ENCODE data around the gene MTPN. TPM values are rescaled to one million over a fixed set of nuclear protein-coding genes. Genes with fewer than 3 reads are reported as not detected.

The MTPN gene
- total RNA-seq, 1 donor from 2014 or later, result 67.9 TPM

GRCh38 chr7:135901585-135902540 is 75.3 kb downstream of the MTPN start:
- no peaks in the 10 kb centered on the region for H3K36me3 ChIP-seq
- H3K27me3 ChIP-seq (ENCODE audit: low read depth), result no peaks in the 10 kb centered on the region

GRCh38 chr7:135900065-135900546 is 77.1 kb downstream of the MTPN start:
- no peaks in the 10 kb centered on the region for H3K4me1 ChIP-seq
- no peaks in the 10 kb centered on the region for H3K27me3 ChIP-seq (ENCODE audit: low read depth)
- no peaks in the 10 kb centered on the region for H3K36me3 ChIP-seq
- TF ChIP-seq, protein P1, sequence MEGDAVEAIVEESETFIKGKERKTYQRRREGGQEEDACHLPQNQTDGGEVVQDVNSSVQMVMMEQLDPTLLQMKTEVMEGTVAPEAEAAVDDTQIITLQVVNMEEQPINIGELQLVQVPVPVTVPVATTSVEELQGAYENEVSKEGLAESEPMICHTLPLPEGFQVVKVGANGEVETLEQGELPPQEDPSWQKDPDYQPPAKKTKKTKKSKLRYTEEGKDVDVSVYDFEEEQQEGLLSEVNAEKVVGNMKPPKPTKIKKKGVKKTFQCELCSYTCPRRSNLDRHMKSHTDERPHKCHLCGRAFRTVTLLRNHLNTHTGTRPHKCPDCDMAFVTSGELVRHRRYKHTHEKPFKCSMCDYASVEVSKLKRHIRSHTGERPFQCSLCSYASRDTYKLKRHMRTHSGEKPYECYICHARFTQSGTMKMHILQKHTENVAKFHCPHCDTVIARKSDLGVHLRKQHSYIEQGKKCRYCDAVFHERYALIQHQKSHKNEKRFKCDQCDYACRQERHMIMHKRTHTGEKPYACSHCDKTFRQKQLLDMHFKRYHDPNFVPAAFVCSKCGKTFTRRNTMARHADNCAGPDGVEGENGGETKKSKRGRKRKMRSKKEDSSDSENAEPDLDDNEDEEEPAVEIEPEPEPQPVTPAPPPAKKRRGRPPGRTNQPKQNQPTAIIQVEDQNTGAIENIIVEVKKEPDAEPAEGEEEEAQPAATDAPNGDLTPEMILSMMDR (IDR thresholded peaks at IDR 0.05; ENCODE audit: borderline replicate concordance), result no peak
- intact Hi-C loops (cut with micrococcal nuclease), result no loop called here
- no peak overlapping the region for H3K4me3 ChIP-seq
- DNase-seq, result no peak
- no peak overlapping the region for H3K27ac ChIP-seq (replicated peaks)
- no peaks in the 10 kb centered on the region for H3K9me3 ChIP-seq (replicated peaks)

More at GRCh38 chr7:135901585-135902540, 75.3 kb downstream of the MTPN start:
- Histone ChIP-seq H3K4me1 (no peaks in the 10 kb centered on the region), H3K27ac (replicated peaks) (no peak overlapping the region), H3K4me3 (no peak overlapping the region), H3K9me3 (replicated peaks) (no peaks in the 10 kb centered on the region)
- TF ChIP-seq, protein P1 (IDR thresholded peaks at IDR 0.05; ENCODE audit: borderline replicate concordance), result no peak
- intact Hi-C loops (cut with micrococcal nuclease), result no loop called here
- no peak for DNase-seq

DNA sequence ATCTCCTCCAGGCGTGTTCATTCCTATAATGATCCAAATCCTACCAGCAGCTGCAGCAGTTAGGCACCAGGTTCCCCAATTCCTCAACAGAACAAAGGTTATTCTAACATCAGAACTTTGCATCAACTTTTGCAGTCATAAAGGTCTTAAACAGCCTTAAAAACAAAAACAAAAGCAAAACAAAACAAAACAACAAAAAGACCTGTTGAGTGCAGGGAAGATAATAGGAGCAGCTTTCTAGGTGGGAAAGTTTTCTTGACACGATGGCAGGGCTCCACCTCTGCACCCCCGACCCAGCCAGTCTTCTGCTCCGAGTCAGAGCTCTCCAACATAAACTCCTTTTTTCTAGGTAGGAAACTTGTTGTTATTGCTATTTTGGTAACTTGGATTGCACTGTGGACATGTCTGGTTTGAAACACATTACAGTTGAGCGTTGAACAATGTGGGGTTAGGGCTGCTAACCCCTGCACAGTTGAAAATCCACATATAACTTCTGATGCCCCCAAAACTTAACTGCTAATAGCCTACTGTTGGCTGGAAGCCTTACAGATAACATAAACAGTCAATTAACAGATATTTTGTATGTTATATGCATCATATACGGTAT is 77.6 kb downstream of the MTPN start:
- intact Hi-C loops (cut with micrococcal nuclease), result no loop called here
- TF ChIP-seq, protein P1 (IDR thresholded peaks at IDR 0.05; ENCODE audit: borderline replicate concordance), result no peak
- no peak overlapping the region for H3K27ac ChIP-seq (replicated peaks)
- no peaks in the 10 kb centered on the region for H3K27me3 ChIP-seq (ENCODE audit: low read depth)
- H3K4me1 ChIP-seq, result no peaks in the 10 kb centered on the region
- DNase-seq, result no peak
- no peaks in the 10 kb centered on the region for H3K36me3 ChIP-seq
- H3K4me3 ChIP-seq, result no peak overlapping the region
- no peaks in the 10 kb centered on the region for H3K9me3 ChIP-seq (replicated peaks)

DNA sequence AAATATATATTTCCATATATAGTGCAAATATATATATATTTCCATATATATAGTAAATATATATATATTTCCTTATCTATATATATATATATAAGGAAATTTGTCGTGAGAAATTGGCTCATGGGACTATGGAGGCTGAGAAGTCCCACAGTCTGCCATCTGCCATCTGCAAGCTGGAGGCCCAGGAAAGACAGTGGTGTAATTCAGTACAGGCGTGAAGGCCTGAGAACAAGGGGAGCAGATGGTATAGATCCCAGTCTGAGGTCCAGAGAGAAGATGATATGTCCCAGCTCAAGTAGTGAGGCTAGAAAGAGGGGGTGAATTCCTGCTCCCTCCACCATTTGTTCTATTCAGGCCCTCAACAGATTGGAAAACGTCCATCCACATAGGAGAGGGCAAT is 78.9 kb downstream of the MTPN start:
- TF ChIP-seq, protein P1 (IDR thresholded peaks at IDR 0.05; ENCODE audit: borderline replicate concordance), result no peak
- no peaks in the 10 kb centered on the region for H3K9me3 ChIP-seq (replicated peaks)
- intact Hi-C loops (cut with micrococcal nuclease), result no loop called here
- no peaks in the 10 kb centered on the region for H3K4me1 ChIP-seq
- H3K27ac ChIP-seq (replicated peaks), result no peak overlapping the region
- no peaks in the 10 kb centered on the region for H3K27me3 ChIP-seq (ENCODE audit: low read depth)
- no peaks in the 10 kb centered on the region for H3K36me3 ChIP-seq
- no peak overlapping the region for H3K4me3 ChIP-seq
- DNase-seq, result no peak

- no peak overlapping the region for H3K4me3 ChIP-seq
- intact Hi-C loops (cut with micrococcal nuclease), result no loop called here
- H3K27ac ChIP-seq (replicated peaks), result no peak overlapping the region
- H3K9me3 ChIP-seq (replicated peaks), result no peaks in the 10 kb centered on the region
- no peaks in the 10 kb centered on the region for H3K4me1 ChIP-seq
- no peak for DNase-seq
- TF ChIP-seq, protein P1 (IDR thresholded peaks at IDR 0.05; ENCODE audit: borderline replicate concordance), result no peak
- H3K27me3 ChIP-seq (ENCODE audit: low read depth), result no peaks in the 10 kb centered on the region
- H3K36me3 ChIP-seq, result no peaks in the 10 kb centered on the region
Observed at GRCh38 chr7:135894816-135895215, 82.3 kb downstream of the MTPN start.
